HEK293T (cell line): ENCODE data around the gene MICOS13.

ENCODE experiments used
- LEF1 ChIP-seq: fragments of 450-650 bp; IDR thresholded peaks from 2 replicates; pipeline ENCODE4 v1.6.1; 2017; ENCODE audit warnings: mild to moderate bottlenecking, borderline replicate concordance
- NFRKB ChIP-seq: fragments of 450-650 bp; IDR thresholded peaks from 2 replicates; pipeline ENCODE4 v1.6.1; 2016; ENCODE audit warnings: mild to moderate bottlenecking, moderate library complexity
- ZNF384 ChIP-seq: fragments of 450-650 bp; IDR thresholded peaks from 2 replicates; pipeline ENCODE4 v1.6.1; 2016

- TF ChIP-seq LEF1 = no peak
- no peak for TF ChIP-seq NFRKB
- no peak for TF ChIP-seq ZNF384
These were observed 8.7 kb downstream of the MICOS13 start for GRCh38 chr19:5671600-5671999.
